ENCODE results near the gene LYSET. TPM values are rescaled to one million over a fixed set of nuclear protein-coding genes. Genes with fewer than 3 reads are reported as not detected.
A peak's percentile ranks its signal among the peaks of the same experiment; 100 is the strongest.

Gene LYSET
- polyA plus RNA-seq, 1 of the 3 experiments (the other 2 are of a cell fraction) = 17.7 TPM

GRCh38 chr14:93206793-93207467, 21.8 kb downstream of the LYSET start, which contains the start of the genes GON7 and UBR7 (continued):
- TF ChIP-seq SMC3 (IDR thresholded peaks at IDR 0.05; ENCODE audit: low read depth, low read length) = no peak
- TF ChIP-seq ELF1 (IDR thresholded peaks at IDR 0.05) = peak; percentile 78
- TF ChIP-seq NRF1 (IDR thresholded peaks at IDR 0.05; ENCODE audit: low read depth, low read length) = peak; percentile 65
- TF ChIP-seq MEF2A (IDR thresholded peaks at IDR 0.05; ENCODE audit: borderline replicate concordance, low read depth) = no peak
- no peak for TF ChIP-seq EP300 (IDR thresholded peaks at IDR 0.05; ENCODE audit: borderline replicate concordance in 1 of 2, low read depth in 1 of 2, low read length in 1 of 2)
- no peak for TF ChIP-seq FOSL2 (IDR thresholded peaks at IDR 0.05; ENCODE audit: borderline replicate concordance, low read depth)
- TF ChIP-seq EZH2phosphoT487 (IDR thresholded peaks at IDR 0.05; ENCODE audit: borderline replicate concordance, low read depth) = no peak

GRCh38 chr14:93207468-93208308, 22.6 kb downstream of the LYSET start:
- Histone ChIP-seq H3K9me2 (no peaks in the 10 kb centered on the region), H3K27ac (ENCODE audit: low read depth in 2 of 2, low read length in 1 of 2) (peak overlapping the region; percentile 63 to 77), H4K20me1 (ENCODE audit: insufficient read depth) (no peaks in the 10 kb centered on the region), H3K27me3 (ENCODE audit: insufficient read depth) (no peaks in the 10 kb centered on the region), H3K4me2 (peak overlapping the region; percentile 84), H3K36me3 (replicated peaks in 1 of 2; ENCODE audit: control insufficient read depth in 1 of 2, insufficient read depth in 2 of 2, low read length in 1 of 2) (peaks cover 18 to 31% of the 10 kb centered on the region in 2 experiments), H3F3A (replicated peaks; ENCODE audit: insufficient read depth) (peaks cover 29% of the 10 kb centered on the region), H2AFZ (ENCODE audit: low read depth) (peak overlapping the region; percentile 85), H3K4me3 (ENCODE audit: low read depth in 2 of 2, low read length in 1 of 2) (peak overlapping the region; percentile 75 to 97), H3K79me2 (ENCODE audit: insufficient read depth) (peaks cover 74% of the 10 kb centered on the region), H3K9ac (peak overlapping the region; percentile 69), H3K4me1 (ENCODE audit: control insufficient read depth in 1 of 2, insufficient read depth in 2 of 2, low read depth in 1 of 2, low read length in 1 of 2) (peaks cover 6% of the 10 kb centered on the region in 2 experiments; a peak in 3 of 4 replicates), H3K9me3 (no peaks in the 10 kb centered on the region)
- no peak for TF ChIP-seq GABPA (IDR thresholded peaks at IDR 0.05; ENCODE audit: low read depth)
- TF ChIP-seq RAD21 (IDR thresholded peaks at IDR 0.05; ENCODE audit: low read length) = peak; percentile 54
- no peak for TF ChIP-seq USF1 (IDR thresholded peaks at IDR 0.05; ENCODE audit: borderline replicate concordance, low read depth)
- TF ChIP-seq SIN3A (IDR thresholded peaks at IDR 0.05; ENCODE audit: borderline replicate concordance, low read depth, low read length) = no peak
- TF ChIP-seq SMC3 (IDR thresholded peaks at IDR 0.05; ENCODE audit: low read depth, low read length) = peak; percentile 27; the same call in 1 of the 2 replicates
- no peak for TF ChIP-seq TEAD4 (IDR thresholded peaks at IDR 0.05; ENCODE audit: borderline replicate concordance, insufficient read depth)
- TF ChIP-seq CTCF (IDR thresholded peaks at IDR 0.05) = peak; percentile 60
- CTCF ChIA-PET = interaction anchor here (0.6 to 4.1 kb wide), 36 partner anchors 10 to 732 kb away, joined by 3 to 25 read pairs (median 4); partner anchors contain the start of genes ITPK1, LYSET and MOAP1
- peak; percentile 79 for DNase-seq
- under 1% methylated on average over 11 of the region's 23 CpGs for WGBS (ENCODE audit: low lambda C conversion rate)
- POLR2A ChIA-PET = interaction anchor here (0.6 to 3.6 kb wide), 3 partner anchors 14 to 459 kb away, joined by 3 to 19 read pairs (median 3); partner anchors contain the start of genes LGMN, LYSET and MOAP1
